NCI-H2107 treated with DMSO at 0.1 percent for 48 hours (cell line): ENCODE data around the gene CACNA1H.
"Not testable (repeated sequence)": the region's sequence is repeated elsewhere in the genome, so short reads cannot be mapped to it uniquely, and the experiment has no call there.

Source experiments
- DNase-seq: peaks from one replicate; lab custom pipeline; 2025; ENCODE audit not compliant: unreplicated experiment; lab: John Stamatoyannopoulos, UW

CACNA1H gene

DNA sequence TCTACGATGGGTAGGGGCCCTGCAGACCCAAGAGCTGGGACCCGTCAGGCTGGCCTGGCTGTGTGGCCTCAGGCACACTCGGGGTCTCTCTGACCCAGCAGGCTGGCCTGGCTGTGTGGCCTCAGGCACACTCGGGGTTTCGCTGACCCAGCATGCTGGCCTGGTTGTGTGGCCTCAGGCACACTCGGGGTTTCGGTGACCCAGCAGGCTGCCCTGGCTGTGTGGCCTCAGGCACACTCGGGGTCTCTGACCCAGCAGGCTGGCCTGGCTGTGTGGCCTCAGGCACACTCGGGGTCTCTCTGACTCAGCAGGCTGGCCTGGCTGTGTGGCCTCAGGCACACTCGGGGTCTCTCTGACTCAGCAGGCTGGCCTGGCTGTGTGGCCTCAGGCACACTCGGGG is 37.9 kb downstream of the CACNA1H start:
- DNase-seq, result not testable (repeated sequence)

- no peak for DNase-seq
Observed at GRCh38 chr16:1192384-1193073, 39.6 kb downstream of the CACNA1H start.

DNA sequence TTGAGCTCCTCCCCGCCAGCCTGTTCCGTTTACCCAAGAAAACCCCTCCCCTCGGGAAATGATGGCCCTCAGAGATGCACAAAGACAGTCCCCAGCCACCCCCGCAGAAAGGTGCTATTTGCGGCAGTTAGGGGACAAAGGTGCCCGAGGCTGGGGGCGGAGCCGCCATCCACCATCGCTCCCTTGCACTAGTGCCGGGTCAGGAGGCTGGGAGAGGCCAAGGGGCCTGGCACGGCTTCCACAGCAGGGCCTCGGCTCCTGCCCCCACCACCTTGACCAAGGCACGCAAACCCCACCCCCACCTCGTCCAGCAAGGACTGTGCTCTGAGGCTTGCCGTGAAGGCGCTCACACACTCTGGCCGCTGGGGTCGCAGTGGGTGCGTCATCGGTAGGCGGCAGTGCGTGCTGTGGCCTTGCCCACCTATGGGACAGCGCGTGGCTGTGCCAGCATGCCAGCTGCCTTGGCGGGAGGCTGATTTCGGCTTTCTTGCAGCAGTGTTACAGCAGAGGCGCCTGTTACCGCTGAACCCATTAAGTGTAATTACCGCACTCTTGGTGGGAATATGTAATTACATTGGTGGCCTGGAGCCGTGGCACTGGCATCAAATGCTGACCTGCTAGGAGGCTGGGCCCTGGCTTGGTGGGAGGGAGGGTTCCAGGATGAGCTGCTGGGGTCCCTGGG is 40.4 kb downstream of the CACNA1H start:
- peak; percentile 46 for DNase-seq

DNA sequence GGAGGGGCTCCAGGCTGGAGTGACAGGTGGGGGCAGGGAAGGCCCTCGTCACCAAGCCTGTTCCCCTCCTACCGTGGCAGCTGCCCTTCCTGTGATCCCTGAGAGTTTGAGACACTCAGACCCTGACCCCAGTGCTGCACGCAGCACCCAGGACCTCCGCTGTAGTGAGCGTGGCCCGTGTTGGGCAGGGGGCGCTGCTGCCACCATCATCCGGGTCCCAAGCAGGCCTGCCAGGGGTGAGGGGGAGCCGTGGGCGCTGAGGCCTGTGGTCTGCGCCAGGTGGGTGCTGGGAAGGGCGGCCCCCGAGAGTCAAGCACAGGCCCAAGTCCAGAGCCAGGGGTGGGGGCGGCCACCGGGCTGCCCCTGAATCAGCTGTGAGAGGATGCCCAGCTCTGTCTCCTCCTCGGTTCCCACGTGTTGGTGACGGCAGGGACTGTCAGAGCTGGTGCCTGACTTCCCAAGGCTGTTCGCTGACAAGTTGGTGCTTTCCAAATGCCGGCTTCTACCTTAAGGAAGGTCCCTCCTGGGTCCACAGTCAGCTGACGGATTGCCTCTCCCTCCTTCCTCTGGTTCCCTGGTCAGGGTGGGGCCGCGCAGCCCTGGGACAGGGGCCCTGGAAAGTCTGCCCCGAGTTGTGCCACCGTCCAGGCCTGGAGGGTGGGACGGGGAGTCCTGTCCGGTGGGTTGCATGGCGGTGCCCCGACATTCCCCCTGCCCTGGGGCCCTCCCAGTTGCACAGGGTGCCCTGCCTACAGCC is 41.1 kb downstream of the CACNA1H start:
- no peak for DNase-seq

- no peak for DNase-seq
Observed at GRCh38 chr16:1194665-1195392, 41.9 kb downstream of the CACNA1H start.

DNA sequence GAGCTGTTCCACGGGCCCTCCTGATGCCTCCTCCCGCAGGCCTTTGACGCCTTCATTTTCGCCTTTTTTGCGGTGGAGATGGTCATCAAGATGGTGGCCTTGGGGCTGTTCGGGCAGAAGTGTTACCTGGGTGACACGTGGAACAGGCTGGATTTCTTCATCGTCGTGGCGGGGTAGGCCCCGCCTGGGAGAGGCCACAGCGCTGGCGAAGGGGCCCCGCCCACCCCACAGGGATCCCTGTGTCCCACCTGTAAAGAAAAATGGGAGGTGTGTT is 42.4 kb downstream of the CACNA1H start:
- DNase-seq, result no peak

- no peak for DNase-seq
Observed at GRCh38 chr16:1196494-1196893, 43.6 kb downstream of the CACNA1H start.

- peak; percentile 58 for DNase-seq
Observed at GRCh38 chr16:1197237-1197866, 44.4 kb downstream of the CACNA1H start.

- DNase-seq, result no peak
Observed at GRCh38 chr16:1198194-1198593, 45.3 kb downstream of the CACNA1H start.

GRCh38 chr16:1198671-1199346 is 45.9 kb downstream of the CACNA1H start:
- DNase-seq, result not testable (repeated sequence)

GRCh38 chr16:1199347-1200013 is 46.6 kb downstream of the CACNA1H start:
- DNase-seq, result no peak

DNA sequence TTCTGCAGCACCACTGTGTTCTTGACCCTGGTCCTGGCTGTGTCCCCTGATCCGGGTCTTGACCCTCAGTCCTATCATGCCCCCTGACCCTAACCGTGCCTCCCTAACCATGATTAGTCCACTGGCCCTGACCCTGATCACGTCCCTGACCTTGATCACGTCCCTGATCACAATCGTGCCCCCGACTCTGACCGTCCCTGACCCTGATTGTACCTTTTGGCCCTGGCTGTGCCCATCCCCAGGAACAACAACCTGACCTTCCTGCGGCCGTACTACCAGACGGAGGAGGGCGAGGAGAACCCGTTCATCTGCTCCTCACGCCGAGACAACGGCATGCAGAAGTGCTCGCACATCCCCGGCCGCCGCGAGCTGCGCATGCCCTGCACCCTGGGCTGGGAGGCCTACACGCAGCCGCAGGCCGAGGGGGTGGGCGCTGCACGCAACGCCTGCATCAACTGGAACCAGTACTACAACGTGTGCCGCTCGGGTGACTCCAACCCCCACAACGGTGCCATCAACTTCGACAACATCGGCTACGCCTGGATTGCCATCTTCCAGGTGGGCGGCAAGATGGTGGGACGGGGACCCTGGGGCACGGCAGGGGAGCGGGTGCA is 47.2 kb downstream of the CACNA1H start:
- DNase-seq, result no peak

- DNase-seq, result no peak
Observed at GRCh38 chr16:1201444-1201843, 48.5 kb downstream of the CACNA1H start.

DNA sequence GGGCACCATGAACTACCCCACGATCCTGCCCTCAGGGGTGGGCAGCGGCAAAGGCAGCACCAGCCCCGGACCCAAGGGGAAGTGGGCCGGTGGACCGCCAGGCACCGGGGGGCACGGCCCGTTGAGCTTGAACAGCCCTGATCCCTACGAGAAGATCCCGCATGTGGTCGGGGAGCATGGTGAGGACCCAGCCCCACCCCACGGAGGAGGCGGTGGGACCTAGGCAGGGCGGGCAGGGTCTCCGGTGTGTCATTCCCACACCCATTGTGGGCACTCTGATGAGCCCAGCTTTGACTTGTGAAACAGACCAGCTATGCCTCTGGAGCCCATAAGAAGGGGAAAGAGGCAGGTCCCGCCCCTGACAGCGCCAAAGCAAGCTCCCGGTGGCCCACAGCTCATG is 49.4 kb downstream of the CACNA1H start:
- no peak for DNase-seq

- DNase-seq, result no peak
Observed at GRCh38 chr16:1204933-1205332, 52.0 kb downstream of the CACNA1H start.

GRCh38 chr16:1206326-1206725 is 53.4 kb downstream of the CACNA1H start:
- no peak for DNase-seq

DNA sequence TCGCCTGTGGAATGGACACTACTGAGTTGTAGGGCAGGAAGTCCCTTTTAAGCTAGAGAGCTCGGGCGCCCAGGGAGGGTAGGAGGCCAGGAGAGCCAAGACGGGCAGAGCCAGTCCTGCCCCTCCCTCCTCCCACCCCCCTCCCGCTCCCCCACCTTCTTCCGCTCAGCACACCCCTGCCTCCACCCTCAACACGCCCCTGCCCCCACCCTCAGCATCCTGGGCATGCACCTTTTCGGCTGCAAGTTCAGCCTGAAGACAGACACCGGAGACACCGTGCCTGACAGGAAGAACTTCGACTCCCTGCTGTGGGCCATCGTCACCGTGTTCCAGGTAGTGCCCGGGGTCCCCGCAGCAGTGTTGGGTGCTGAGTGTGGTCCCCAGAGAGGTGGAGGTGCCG is 53.9 kb downstream of the CACNA1H start:
- DNase-seq, result no peak

- DNase-seq, result no peak
Observed at GRCh38 chr16:1208239-1208830, 55.4 kb downstream of the CACNA1H start.

DNA sequence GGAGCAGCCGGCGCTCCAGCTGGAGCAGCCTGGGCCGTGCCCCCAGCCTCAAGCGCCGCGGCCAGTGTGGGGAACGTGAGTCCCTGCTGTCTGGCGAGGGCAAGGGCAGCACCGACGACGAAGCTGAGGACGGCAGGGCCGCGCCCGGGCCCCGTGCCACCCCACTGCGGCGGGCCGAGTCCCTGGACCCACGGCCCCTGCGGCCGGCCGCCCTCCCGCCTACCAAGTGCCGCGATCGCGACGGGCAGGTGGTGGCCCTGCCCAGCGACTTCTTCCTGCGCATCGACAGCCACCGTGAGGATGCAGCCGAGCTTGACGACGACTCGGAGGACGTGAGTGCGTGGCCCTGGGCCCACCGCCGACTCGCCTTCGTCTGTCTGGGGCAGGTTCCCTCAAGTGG is 56.2 kb downstream of the CACNA1H start:
- no peak for DNase-seq
